IMR-90 (cell line): Measurements from ENCODE around the gene SLC46A3. TPM values are rescaled to one million over a fixed set of nuclear protein-coding genes. Genes with fewer than 3 reads are reported as not detected.

ENCODE experiments used
- ATAC-seq: fragments of 200-7000 bp; cut with Tn5 transposase; 2 replicates; pipeline ENCODE4 v1.9.1; 2020; ENCODE audit warnings: low read depth, mild to moderate bottlenecking, moderate library complexity
- BruUV-seq: library from RNA; stranded (reverse); fragments of 400-500 nt; replicated peaks from 2 replicates; lab custom pipeline; 2021; lab: Mats Ljungman, UMichigan
- CTCF ChIA-PET: fragments of 300-600 bp; formaldehyde crosslinking; extraction: SDS; loops from one replicate; lab custom pipeline; 2021; ENCODE audit warnings: antibody characterized with exemption; lab: Yijun Ruan, JAX
- POLR2A ChIA-PET: fragments of 300-600 bp; sonication (Branson Sonifier 250); formaldehyde crosslinking; loops from one replicate; lab custom pipeline; 2022; ENCODE audit warnings: antibody characterized with exemption; ENCODE audit not compliant: unreplicated experiment; lab: Charles Lee
- DNase-seq: peaks from one replicate; pipeline ENCODE4 v3.0.0; 2013
- H2AFZ ChIP-seq: replicated peaks from 2 replicates; pipeline ENCODE3; 2013; ENCODE audit warnings: low read length, mild to moderate bottlenecking; ENCODE audit not compliant: poor library complexity
- H2AK5ac ChIP-seq: 2 replicates; pipeline ENCODE4 v1.6.1; 2013; ENCODE audit warnings: low read depth, low read length, inconsistent platforms
- H2AK9ac ChIP-seq: replicated peaks from 2 replicates; pipeline ENCODE3; 2013; ENCODE audit warnings: mild to moderate bottlenecking, low read depth, low read length, moderate library complexity; ENCODE audit not compliant: poor library complexity
- H2BK120ac ChIP-seq: 2 replicates; pipeline ENCODE4 v1.6.1; 2013; ENCODE audit warnings: low read depth, low read length, inconsistent platforms
- H2BK15ac ChIP-seq: 3 replicates; pipeline ENCODE4 v1.6.1; 2013; ENCODE audit warnings: low read depth, low read length, inconsistent platforms
- H2BK20ac ChIP-seq: 2 replicates; pipeline ENCODE4 v1.6.1; 2013; ENCODE audit warnings: low read depth, mild to moderate bottlenecking, inconsistent platforms, low read length, moderate library complexity
- H2BK5ac ChIP-seq: 2 replicates; pipeline ENCODE4 v1.6.1; 2013; ENCODE audit warnings: mild to moderate bottlenecking, low read depth, low read length, inconsistent platforms; ENCODE audit not compliant: poor library complexity, severe bottlenecking
- H3K14ac ChIP-seq: replicated peaks from 2 replicates; pipeline ENCODE4 v1.6.1; 2013; ENCODE audit warnings: low read depth, low read length, inconsistent platforms
- H3K18ac ChIP-seq: 2 replicates; pipeline ENCODE4 v1.6.1; 2013; ENCODE audit warnings: low read depth, low read length, control low read depth
- H3K23ac ChIP-seq: 2 replicates; pipeline ENCODE4 v1.6.1; 2013; ENCODE audit warnings: low read depth, low read length, inconsistent platforms
- H3K27ac ChIP-seq: 2 replicates; pipeline ENCODE4 v1.5.1; 2013; ENCODE audit warnings: mild to moderate bottlenecking, control low read depth, low read length; ENCODE audit not compliant: insufficient read depth
- H3K27me3 ChIP-seq: 2 replicates; pipeline ENCODE4 v1.6.1; 2013; ENCODE audit warnings: low read length; ENCODE audit not compliant: control insufficient read depth, insufficient read depth
- H3K36me3 ChIP-seq: 2 replicates; pipeline ENCODE4 v1.6.1; 2013; ENCODE audit warnings: low read length, mixed read lengths; ENCODE audit not compliant: control insufficient read depth, insufficient read depth
- H3K4ac ChIP-seq: 2 replicates; pipeline ENCODE4 v1.6.1; 2013; ENCODE audit warnings: low read depth, low read length, inconsistent platforms
- H3K4me1 ChIP-seq: 2 replicates; pipeline ENCODE4 v1.6.1; 2013; ENCODE audit warnings: low read length, mixed read lengths; ENCODE audit not compliant: control insufficient read depth, insufficient read depth
- H3K4me2 ChIP-seq: 2 replicates; pipeline ENCODE4 v1.6.1; 2013; ENCODE audit warnings: low read depth, mild to moderate bottlenecking, control low read depth, low read length, moderate library complexity
- H3K4me3 ChIP-seq: 2 replicates; pipeline ENCODE4 v1.5.1; 2013; ENCODE audit warnings: low read depth, mild to moderate bottlenecking, control low read depth, low read length, moderate library complexity; ENCODE audit not compliant: insufficient read depth
- H3K56ac ChIP-seq: 2 replicates; pipeline ENCODE4 v1.6.1; 2013; ENCODE audit warnings: low read length, inconsistent platforms; ENCODE audit not compliant: insufficient read depth; ENCODE audit errors: extremely low read depth
- H3K79me1 ChIP-seq, 2 experiments: 2 replicates each; pipeline ENCODE4 v1.6.1; 2013; ENCODE audit warnings: low read length in 2 of 2, inconsistent platforms in 1 of 2, low read depth in 1 of 2
- H3K9ac ChIP-seq: 2 replicates; pipeline ENCODE4 v1.6.1; 2013; ENCODE audit warnings: low read depth, low read length, control low read depth
- H3K9me1 ChIP-seq: 2 replicates; pipeline ENCODE4 v1.6.1; 2013; ENCODE audit warnings: low read length, inconsistent platforms; ENCODE audit not compliant: insufficient read depth
- H3K9me3 ChIP-seq: 2 replicates; pipeline ENCODE4 v1.6.1; 2013; ENCODE audit warnings: low read length; ENCODE audit not compliant: control insufficient read depth, insufficient read depth
- H4K20me1 ChIP-seq: 2 replicates; pipeline ENCODE4 v1.6.1; 2013; ENCODE audit warnings: low read length, inconsistent platforms; ENCODE audit not compliant: insufficient read depth
- H4K5ac ChIP-seq: 2 replicates; pipeline ENCODE4 v1.6.1; 2013; ENCODE audit warnings: mild to moderate bottlenecking, low read depth, low read length, control low read depth
- H4K8ac ChIP-seq, 2 experiments: 2 replicates each; pipeline ENCODE4 v1.6.1; 2013; ENCODE audit warnings: low read depth in 2 of 2, low read length in 2 of 2, control low read depth in 1 of 2, inconsistent platforms in 1 of 2
- H4K91ac ChIP-seq: 2 replicates; pipeline ENCODE4 v1.6.1; 2013; ENCODE audit warnings: low read depth, low read length, inconsistent platforms; ENCODE audit not compliant: insufficient read depth
- MAZ ChIP-seq: IDR thresholded peaks from 2 replicates; pipeline ENCODE4 v1.6.1; 2012; ENCODE audit warnings: low read depth, mild to moderate bottlenecking, low read length, improper control_type of control experiment, moderate library complexity, borderline replicate concordance
- MXI1 ChIP-seq: IDR thresholded peaks from 2 replicates; pipeline ENCODE4 v1.6.1; 2012; ENCODE audit warnings: low read depth, mild to moderate bottlenecking, low read length, moderate library complexity, borderline replicate concordance
- WGBS, 2 experiments: methylation state at CpG; one replicate each; pipeline versions ENCODE4 v1.1.5 to v1.1.7; 2013; ENCODE audit warnings: missing lambda C conversion rate in 2 of 2; ENCODE audit not compliant: insufficient read length in 1 of 2; ENCODE audit errors: extremely low coverage in 2 of 2; 5-methylcytosine and 5-hydroxymethylcytosine counted together
- dilution Hi-C: fragments of 300-500 bp; cut with HindIII; formaldehyde crosslinking; loops from one replicate; pipeline ENCODE4 v1.14.3; 2018; ENCODE audit warnings: low sequenced_read_pairs; ENCODE audit not compliant: unreplicated experiment
- in situ Hi-C: fragments of 300-500 bp; cut with MboI; formaldehyde crosslinking; loops from 3 replicates; pipeline ENCODE4 v1.14.3; 2019; ENCODE audit warnings: low sequenced_read_pairs, inconsistent platforms, mixed read lengths
- intact Hi-C: fragments of 100-400 bp; cut with micrococcal nuclease; formaldehyde crosslinking; loops from 2 replicates; pipeline ENCODE4 v1.10.0; 2022
- polyA plus RNA-seq, 3 experiments: library from polyadenylated mRNA; depleted of rRNA; stranded (reverse); fragments of >200 nt; gene quantifications; 2 replicates each; pipeline ENCODE4 v1.2.3, GENCODE V29; 2012; ENCODE audit warnings: low replicate concordance in 1 of 3
- total RNA-seq: library from RNA; depleted of rRNA; stranded (reverse); fragments of >200 nt; gene quantifications from 2 replicates; pipeline ENCODE4 v1.2.3, GENCODE V29; 2012

Gene SLC46A3
- total and polyA plus RNA-seq, 2 of the 4 experiments (the other 2 are of a cell fraction): 0.54 to 0.89 TPM

DNA sequence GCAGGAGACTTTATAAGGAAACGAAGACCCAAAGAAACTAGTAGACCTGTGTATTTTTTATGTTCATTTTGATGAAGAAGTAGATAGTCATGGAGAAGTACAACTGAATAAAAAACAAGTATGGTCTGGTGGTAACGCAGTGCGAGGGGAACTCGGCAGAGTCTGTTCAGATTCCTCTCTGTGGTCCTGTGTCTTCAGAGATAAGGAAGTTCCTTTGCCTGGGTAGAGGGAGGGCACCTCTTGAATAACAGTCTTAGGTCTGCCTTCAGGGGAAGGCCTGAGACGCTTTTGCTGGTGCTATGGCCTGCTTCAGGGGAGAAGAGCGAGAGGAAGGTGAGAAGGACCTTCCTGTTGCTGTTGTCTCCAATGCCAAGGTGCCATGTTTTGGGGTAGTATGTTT is 25.9 kb upstream of the SLC46A3 start:
- WGBS, 2 experiments: 77% methylated on average over 3 of the region's 6 CpGs; no CpG with 5 or more reads in 1 of the 2 experiments
- Histone ChIP-seq H4K5ac (no peak overlapping the region), H4K8ac (no peak overlapping the region; a peak in 1 of 4 replicates), H3K9me1 (no peaks in the 10 kb centered on the region), H2AFZ (no peak overlapping the region), H3K4me1 (peaks cover 3% of the 10 kb centered on the region; the same call in 1 of the 2 replicates), H2BK15ac (no peak overlapping the region; the same call in 2 of the 3 replicates), H2BK5ac (peak overlapping the region; percentile 24), H3K9ac (no peak overlapping the region), H4K20me1 (no peaks in the 10 kb centered on the region), H3K14ac (no peak overlapping the region), H3K79me1 (no peaks in the 10 kb centered on the region), H2AK9ac (no peak overlapping the region), H4K91ac (peak overlapping the region; percentile 53; the same call in 1 of the 2 replicates), H3K36me3 (no peaks in the 10 kb centered on the region), H3K27me3 (no peaks in the 10 kb centered on the region), H2BK120ac (0 out of 2 replicates have a peak overlapping the region, but pooled peaks have one; percentile 46), H3K4me3 (no peak overlapping the region), H2BK20ac (peak overlapping the region; percentile 60), H3K9me3 (0 out of 2 replicates have a peak, but pooled peaks cover 2% of the 10 kb centered on the region), H3K23ac (no peak overlapping the region), H3K4me2 (no peak overlapping the region), H3K56ac (no peak overlapping the region), H2AK5ac (peak overlapping the region; percentile 39; the same call in 1 of the 2 replicates), H3K27ac (no peak overlapping the region), H3K18ac (peak overlapping the region; percentile 61; the same call in 1 of the 2 replicates), H3K4ac (peak overlapping the region; percentile 38; the same call in 1 of the 2 replicates)
- ChIA-PET CTCF (no interaction called here), POLR2A (no interaction called here)
- dilution Hi-C loops (no loop called here), in situ Hi-C loops (no loop called here), intact Hi-C loops (no loop called here)
- TF ChIP-seq MXI1 (no peak), MAZ (no peak)
- BruUV-seq: no TSS peak
- ATAC-seq (no peak), DNase-seq (no peak)
